AG10803 (cell line): ENCODE data around the gene DENND2D.

Source experiments
- DNase-seq: peaks from one replicate; pipeline ENCODE4 v3.0.0; 2010; ENCODE audit warnings: low read depth
- H3K4me3 ChIP-seq: 2 replicates; pipeline ENCODE4 v1.5.1; 2011; ENCODE audit warnings: mild to moderate bottlenecking, low read length, control low read depth
- CTCF ChIP-seq: conservative IDR thresholded peaks from 2 replicates; pipeline ENCODE4 v1.5.1; 2011; ENCODE audit warnings: mild to moderate bottlenecking, low read length, control low read depth, inconsistent platforms

The DENND2D gene

GRCh38 chr1:111201275-111202090 is 1.0 kb upstream of the DENND2D start:
- H3K4me3 ChIP-seq: no peak overlapping the region
- DNase-seq: no peak
- TF ChIP-seq CTCF: no peak

- H3K4me3 ChIP-seq: no peak overlapping the region
These were observed 336 bp upstream of the DENND2D start for GRCh38 chr1:111200802-111201161.

GRCh38 chr1:111199329-111199728 is 1.1 kb downstream of the DENND2D start:
- H3K4me3 ChIP-seq: no peak overlapping the region
- DNase-seq: no peak
- no peak for TF ChIP-seq CTCF

More at GRCh38 chr1:111200802-111201161, 336 bp upstream of the DENND2D start:
- DNase-seq: no peak
- TF ChIP-seq CTCF: no peak

GRCh38 chr1:111198836-111199235 is 1.6 kb downstream of the DENND2D start:
- H3K4me3 ChIP-seq: no peak overlapping the region
- no peak for TF ChIP-seq CTCF
- no peak for DNase-seq

GRCh38 chr1:111197598-111198284 is 2.7 kb downstream of the DENND2D start:
- TF ChIP-seq CTCF: peak; percentile 44
- H3K4me3 ChIP-seq: no peak overlapping the region
- peak; percentile 27 for DNase-seq

- DNase-seq: no peak
- H3K4me3 ChIP-seq: no peak overlapping the region
- no peak for TF ChIP-seq CTCF
These were observed 4.2 kb downstream of the DENND2D start for GRCh38 chr1:111196213-111196612.
